ENCODE data around the gene CREB3L2.

DNA sequence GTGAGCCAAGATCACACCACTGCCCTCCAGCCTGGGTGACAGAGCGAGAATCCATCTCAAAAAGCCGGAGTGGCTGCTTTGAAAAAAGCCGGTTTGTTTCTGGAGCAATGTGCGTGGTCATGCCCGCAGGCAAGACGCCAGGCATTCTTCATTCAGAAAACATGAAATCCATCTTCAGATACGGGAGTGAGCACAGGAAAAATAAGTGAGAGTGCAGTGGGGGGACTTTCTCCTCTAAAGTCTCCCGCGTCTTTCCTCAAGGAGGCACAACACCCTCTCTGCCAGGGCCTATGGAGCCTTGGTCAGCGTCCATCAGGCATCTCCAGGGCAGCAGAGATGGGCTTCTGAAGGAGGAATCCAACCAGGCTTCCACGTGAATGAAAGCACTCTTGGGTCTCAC, 92.8 kb downstream of the CREB3L2 start:
- TF ChIP-seq, protein P1, sequence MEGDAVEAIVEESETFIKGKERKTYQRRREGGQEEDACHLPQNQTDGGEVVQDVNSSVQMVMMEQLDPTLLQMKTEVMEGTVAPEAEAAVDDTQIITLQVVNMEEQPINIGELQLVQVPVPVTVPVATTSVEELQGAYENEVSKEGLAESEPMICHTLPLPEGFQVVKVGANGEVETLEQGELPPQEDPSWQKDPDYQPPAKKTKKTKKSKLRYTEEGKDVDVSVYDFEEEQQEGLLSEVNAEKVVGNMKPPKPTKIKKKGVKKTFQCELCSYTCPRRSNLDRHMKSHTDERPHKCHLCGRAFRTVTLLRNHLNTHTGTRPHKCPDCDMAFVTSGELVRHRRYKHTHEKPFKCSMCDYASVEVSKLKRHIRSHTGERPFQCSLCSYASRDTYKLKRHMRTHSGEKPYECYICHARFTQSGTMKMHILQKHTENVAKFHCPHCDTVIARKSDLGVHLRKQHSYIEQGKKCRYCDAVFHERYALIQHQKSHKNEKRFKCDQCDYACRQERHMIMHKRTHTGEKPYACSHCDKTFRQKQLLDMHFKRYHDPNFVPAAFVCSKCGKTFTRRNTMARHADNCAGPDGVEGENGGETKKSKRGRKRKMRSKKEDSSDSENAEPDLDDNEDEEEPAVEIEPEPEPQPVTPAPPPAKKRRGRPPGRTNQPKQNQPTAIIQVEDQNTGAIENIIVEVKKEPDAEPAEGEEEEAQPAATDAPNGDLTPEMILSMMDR (IDR thresholded peaks at IDR 0.05; ENCODE audit: poor library complexity) = no peak
- TF ChIP-seq EZH2 (IDR thresholded peaks at IDR 0.05; ENCODE audit: borderline replicate concordance) = no peak

Measured in hepatocyte (in vitro differentiated cells).